ENCODE measurements around the gene VAMP5. TPM values are rescaled to one million over a fixed set of nuclear protein-coding genes. Genes with fewer than 3 reads are reported as not detected.
A peak's percentile ranks its signal among the peaks of the same experiment; 100 is the strongest.

VAMP5 gene
- total and polyA plus RNA-seq, 2 donors (not counting 1 experiment from before 2014, with no cell fraction given), result 16.9 to 28.6 TPM

DNA sequence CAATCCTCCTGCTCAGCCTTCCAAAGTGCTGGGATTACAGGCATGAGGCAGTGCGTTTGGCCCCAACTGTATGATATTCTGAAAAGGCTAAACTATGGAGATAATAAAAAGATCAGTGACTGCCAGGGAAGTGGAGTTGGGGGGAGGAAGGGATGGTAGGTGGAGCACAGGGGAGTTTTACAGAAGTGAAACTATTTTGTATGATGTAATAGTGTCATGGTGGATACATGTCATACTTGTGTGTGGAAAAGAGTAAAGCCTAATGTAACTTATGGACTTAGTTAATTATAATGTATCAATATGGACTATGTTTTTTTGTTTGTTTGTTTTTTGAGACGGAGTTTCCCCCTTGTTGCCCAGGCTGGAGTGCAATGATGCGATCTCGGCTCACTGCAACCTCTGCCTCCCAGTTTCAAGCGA is 20.1 kb upstream of the VAMP5 start:
- Histone ChIP-seq H3K4me1 (ENCODE audit: control insufficient read depth in 2 of 2, insufficient read depth in 2 of 2, low read length in 2 of 2) (peaks cover 20 to 28% of the 10 kb centered on the region in 2 donors), H3K27ac (ENCODE audit: low read length in 2 of 2) (no peak overlapping the region), H3K9me3 (ENCODE audit: control extremely low read depth in 1 of 3, control insufficient read depth in 2 of 3, insufficient read depth in 1 of 3, low read length in 2 of 3) (no peaks in the 10 kb centered on the region), H3K36me3 (replicated peaks in 1 of 2; ENCODE audit: control extremely low read depth in 1 of 2, control insufficient read depth in 1 of 2, extremely low read depth in 1 of 2, insufficient read depth in 2 of 2, low read length in 1 of 2) (peaks cover 0 to under 1% of the 10 kb centered on the region in 2 experiments), H2AFZ (ENCODE audit: insufficient read depth, low read depth, low read length, poor library complexity, severe bottlenecking) (no peak overlapping the region), H4K20me1 (ENCODE audit: control insufficient read depth, insufficient read depth, low read length, poor library complexity, severe bottlenecking) (no peaks in the 10 kb centered on the region), H3K79me2 (ENCODE audit: control insufficient read depth, insufficient read depth, low read length) (peaks cover 28% of the 10 kb centered on the region), H3K4me2 (replicated peaks; ENCODE audit: low read depth, low read length, poor library complexity, severe bottlenecking) (peak overlapping the region; percentile 41), H3K4me3 (ENCODE audit: control extremely low read depth in 1 of 5, extremely low read depth in 1 of 5, insufficient read depth in 1 of 5, low read depth in 2 of 5, low read length in 4 of 5) (no peak overlapping the region), H3K27me3 (replicated peaks in 1 of 4; ENCODE audit: control extremely low read depth in 1 of 4, control insufficient read depth in 3 of 4, insufficient read depth in 4 of 4, low read length in 3 of 4) (no peaks in the 10 kb centered on the region), H3K9ac (ENCODE audit: low read length) (no peak overlapping the region)
- peak overlapping the region; percentile 33 for H3K27ac Mint-ChIP-seq
- CTCF ChIA-PET, result interaction anchor here (1.5 kb wide), 1 partner anchor 37 kb away, joined by 3 read pairs; no protein-coding TSS in a partner anchor
- TF ChIP-seq EZH2 (IDR thresholded peaks at IDR 0.05; ENCODE audit: borderline replicate concordance, insufficient read depth, low read depth, low read length, poor library complexity, severe bottlenecking), result no peak
- TF ChIP-seq, protein P1, sequence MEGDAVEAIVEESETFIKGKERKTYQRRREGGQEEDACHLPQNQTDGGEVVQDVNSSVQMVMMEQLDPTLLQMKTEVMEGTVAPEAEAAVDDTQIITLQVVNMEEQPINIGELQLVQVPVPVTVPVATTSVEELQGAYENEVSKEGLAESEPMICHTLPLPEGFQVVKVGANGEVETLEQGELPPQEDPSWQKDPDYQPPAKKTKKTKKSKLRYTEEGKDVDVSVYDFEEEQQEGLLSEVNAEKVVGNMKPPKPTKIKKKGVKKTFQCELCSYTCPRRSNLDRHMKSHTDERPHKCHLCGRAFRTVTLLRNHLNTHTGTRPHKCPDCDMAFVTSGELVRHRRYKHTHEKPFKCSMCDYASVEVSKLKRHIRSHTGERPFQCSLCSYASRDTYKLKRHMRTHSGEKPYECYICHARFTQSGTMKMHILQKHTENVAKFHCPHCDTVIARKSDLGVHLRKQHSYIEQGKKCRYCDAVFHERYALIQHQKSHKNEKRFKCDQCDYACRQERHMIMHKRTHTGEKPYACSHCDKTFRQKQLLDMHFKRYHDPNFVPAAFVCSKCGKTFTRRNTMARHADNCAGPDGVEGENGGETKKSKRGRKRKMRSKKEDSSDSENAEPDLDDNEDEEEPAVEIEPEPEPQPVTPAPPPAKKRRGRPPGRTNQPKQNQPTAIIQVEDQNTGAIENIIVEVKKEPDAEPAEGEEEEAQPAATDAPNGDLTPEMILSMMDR (IDR thresholded peaks at IDR 0.05), result no peak
- ATAC-seq (ENCODE audit: low read depth), result peak; percentile 16
- WGBS (ENCODE audit: insufficient coverage), result 91% methylated on average over 1 of the region's 5 CpGs
- peak overlapping the region; percentile 20 for H3K4me3 Mint-ChIP-seq
- intact Hi-C loops (cut with micrococcal nuclease), result no loop called here
- H3K27me3 Mint-ChIP-seq, result no peaks in the 10 kb centered on the region
- H3K9me3 Mint-ChIP-seq (ENCODE audit: insufficient read depth), result no peaks in the 10 kb centered on the region
- DNase-seq, result peak; percentile 75
- peaks cover 30% of the 10 kb centered on the region for H3K4me1 Mint-ChIP-seq
- POLR2A ChIA-PET, result interaction anchor here (1.0 kb wide), 1 partner anchor 39 kb away, joined by 4 read pairs; the partner anchor contains the start of gene TMEM150A

DNA sequence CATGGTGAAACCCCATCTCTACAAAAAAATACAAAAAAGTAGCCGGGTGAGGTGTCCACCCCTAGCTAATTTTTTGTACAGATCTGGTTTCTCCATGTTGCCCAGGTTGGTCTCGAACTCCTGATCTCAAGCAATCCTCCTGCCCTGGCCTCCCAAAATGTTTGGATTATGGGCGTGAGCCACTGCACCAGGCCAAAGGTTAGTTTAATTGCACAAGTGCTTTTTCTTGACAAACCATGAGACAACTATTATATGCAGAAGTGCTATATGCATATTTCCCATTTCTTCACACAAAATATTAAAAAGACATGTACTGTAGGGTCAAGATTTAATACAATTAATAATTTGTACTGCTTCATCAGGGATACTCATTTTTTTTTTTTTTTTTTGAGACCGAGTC is 18.0 kb upstream of the VAMP5 start:
- ATAC-seq (ENCODE audit: low read depth) (no peak), DNase-seq (no peak)
- peaks cover 13 to 16% of the 10 kb centered on the region in 2 donors for H3K4me1 ChIP-seq (ENCODE audit: control insufficient read depth in 2 of 2, insufficient read depth in 2 of 2, low read length in 2 of 2)
- no peak overlapping the region for H3K27ac ChIP-seq (ENCODE audit: low read length in 2 of 2)
- H3K27ac Mint-ChIP-seq, result no peak overlapping the region
- H3K79me2 ChIP-seq (ENCODE audit: control insufficient read depth, insufficient read depth, low read length), result peaks cover 8% of the 10 kb centered on the region
- H3K9me3 Mint-ChIP-seq (ENCODE audit: insufficient read depth), result no peaks in the 10 kb centered on the region
- CTCF ChIA-PET, result no interaction called here
- H3K4me2 ChIP-seq (replicated peaks; ENCODE audit: low read depth, low read length, poor library complexity, severe bottlenecking), result no peak overlapping the region
- no peak overlapping the region for H3K9ac ChIP-seq (ENCODE audit: low read length)
- H3K4me1 Mint-ChIP-seq, result peaks cover 16% of the 10 kb centered on the region
- no peaks in the 10 kb centered on the region for H3K9me3 ChIP-seq (ENCODE audit: control extremely low read depth in 1 of 3, control insufficient read depth in 2 of 3, insufficient read depth in 1 of 3, low read length in 2 of 3)
- POLR2A ChIA-PET, result no interaction called here
- WGBS (ENCODE audit: insufficient coverage), result 89% methylated on average over 2 of the region's 4 CpGs
- H3K36me3 ChIP-seq (replicated peaks in 1 of 2; ENCODE audit: control extremely low read depth in 1 of 2, control insufficient read depth in 1 of 2, extremely low read depth in 1 of 2, insufficient read depth in 2 of 2, low read length in 1 of 2), result no peaks in the 10 kb centered on the region
- intact Hi-C loops (cut with micrococcal nuclease), result no loop called here
- peaks cover 6% of the 10 kb centered on the region for H3K27me3 Mint-ChIP-seq
- peaks cover 0 to 3% (median 0%) of the 10 kb centered on the region in 4 experiments for H3K27me3 ChIP-seq (replicated peaks in 1 of 4; ENCODE audit: control extremely low read depth in 1 of 4, control insufficient read depth in 3 of 4, insufficient read depth in 4 of 4, low read length in 3 of 4)
- TF ChIP-seq, protein P1 (IDR thresholded peaks at IDR 0.05), result no peak
- no peak for TF ChIP-seq EZH2 (IDR thresholded peaks at IDR 0.05; ENCODE audit: borderline replicate concordance, insufficient read depth, low read depth, low read length, poor library complexity, severe bottlenecking)
- H2AFZ ChIP-seq (ENCODE audit: insufficient read depth, low read depth, low read length, poor library complexity, severe bottlenecking), result no peak overlapping the region
- no peaks in the 10 kb centered on the region for H4K20me1 ChIP-seq (ENCODE audit: control insufficient read depth, insufficient read depth, low read length, poor library complexity, severe bottlenecking)
- no peak overlapping the region for H3K4me3 ChIP-seq (ENCODE audit: control extremely low read depth in 1 of 5, extremely low read depth in 1 of 5, insufficient read depth in 1 of 5, low read depth in 2 of 5, low read length in 4 of 5)
- H3K4me3 Mint-ChIP-seq, result no peak overlapping the region

Data from B cell (primary cell).